GM21723 (cell line): Measurements from ENCODE around the gene ACTRT2.

Experiments
- ATAC-seq: cut with Tn5 transposase; IDR thresholded peaks from one replicate; pipeline ENCODE4 v1.9.1; 2021; ENCODE audit warnings: mild to moderate bottlenecking, moderate library complexity; ENCODE audit not compliant: unreplicated experiment

The ACTRT2 gene

DNA sequence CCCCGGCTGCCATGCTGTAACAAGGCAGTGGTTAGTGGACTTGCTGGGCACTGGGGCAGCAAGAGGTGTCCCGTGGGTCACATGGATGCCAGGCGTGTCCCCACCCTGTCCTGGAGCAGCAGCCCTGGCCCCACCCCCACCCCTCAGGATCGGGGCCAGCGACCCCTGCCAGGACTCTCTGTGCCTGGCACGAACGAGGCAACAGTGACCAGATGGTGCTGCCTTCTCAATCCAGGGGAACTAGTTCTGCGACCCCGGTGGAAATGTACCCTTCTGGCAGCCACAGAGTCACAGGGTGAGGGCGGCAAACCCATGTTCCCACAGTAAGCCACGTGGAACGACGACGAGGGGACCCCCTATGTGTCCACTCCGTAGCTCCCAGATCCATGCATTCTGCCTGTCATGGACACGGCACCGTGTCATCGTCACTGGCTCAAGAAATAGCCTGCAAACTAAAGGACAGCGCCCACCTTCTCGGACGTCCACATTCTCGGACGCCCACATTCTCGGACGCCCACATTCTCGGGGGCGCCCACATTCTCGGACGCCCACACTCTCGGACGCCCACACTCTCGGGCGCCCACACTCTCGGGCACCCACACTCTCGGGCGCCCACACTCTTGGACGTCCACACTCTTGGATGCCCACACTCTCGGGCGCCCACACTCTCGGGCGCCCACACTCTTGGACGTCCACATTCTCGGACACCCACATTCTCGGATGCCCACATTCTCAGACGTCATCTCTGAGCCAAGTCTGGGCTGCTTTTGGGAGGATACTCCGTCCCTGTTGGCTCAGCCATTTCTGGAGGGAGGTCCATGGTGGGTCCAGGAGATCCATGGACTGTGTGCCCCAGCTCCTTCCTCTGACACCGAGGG is 19.6 kb upstream of the ACTRT2 start:
- ATAC-seq, result no peak

DNA sequence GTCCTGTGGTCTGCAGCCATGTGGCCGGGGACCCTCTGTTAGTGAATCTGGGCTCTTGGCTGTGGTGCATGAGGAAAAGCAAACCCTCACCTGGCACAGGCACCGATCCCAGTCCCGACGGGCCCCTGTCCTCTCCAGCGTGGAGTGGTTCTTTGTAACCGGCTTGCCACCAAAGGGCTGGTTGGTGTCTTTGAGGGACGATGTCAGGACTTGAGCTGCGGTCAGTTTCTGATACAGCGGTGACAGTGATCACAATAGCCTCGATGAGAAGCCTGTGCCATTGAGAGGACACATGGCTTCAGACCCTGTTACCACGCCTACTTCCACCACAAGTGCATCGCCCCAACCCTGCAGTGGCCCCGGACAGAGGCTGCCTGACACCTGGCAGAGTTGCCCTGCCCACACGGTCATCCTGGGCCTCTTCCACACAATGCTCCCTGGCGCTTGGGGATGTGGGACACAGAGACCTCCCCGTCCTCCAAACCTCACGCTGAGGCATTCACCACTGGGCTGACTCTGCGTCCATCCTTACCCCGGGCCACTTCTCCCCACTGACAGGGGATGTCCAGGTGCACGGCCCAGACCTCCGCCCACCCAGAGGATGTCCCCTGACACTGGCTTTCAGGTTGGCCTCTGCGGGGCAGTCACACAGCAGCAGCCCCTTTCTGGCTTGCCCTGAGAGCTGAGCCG is 18.8 kb upstream of the ACTRT2 start:
- no peak for ATAC-seq

DNA sequence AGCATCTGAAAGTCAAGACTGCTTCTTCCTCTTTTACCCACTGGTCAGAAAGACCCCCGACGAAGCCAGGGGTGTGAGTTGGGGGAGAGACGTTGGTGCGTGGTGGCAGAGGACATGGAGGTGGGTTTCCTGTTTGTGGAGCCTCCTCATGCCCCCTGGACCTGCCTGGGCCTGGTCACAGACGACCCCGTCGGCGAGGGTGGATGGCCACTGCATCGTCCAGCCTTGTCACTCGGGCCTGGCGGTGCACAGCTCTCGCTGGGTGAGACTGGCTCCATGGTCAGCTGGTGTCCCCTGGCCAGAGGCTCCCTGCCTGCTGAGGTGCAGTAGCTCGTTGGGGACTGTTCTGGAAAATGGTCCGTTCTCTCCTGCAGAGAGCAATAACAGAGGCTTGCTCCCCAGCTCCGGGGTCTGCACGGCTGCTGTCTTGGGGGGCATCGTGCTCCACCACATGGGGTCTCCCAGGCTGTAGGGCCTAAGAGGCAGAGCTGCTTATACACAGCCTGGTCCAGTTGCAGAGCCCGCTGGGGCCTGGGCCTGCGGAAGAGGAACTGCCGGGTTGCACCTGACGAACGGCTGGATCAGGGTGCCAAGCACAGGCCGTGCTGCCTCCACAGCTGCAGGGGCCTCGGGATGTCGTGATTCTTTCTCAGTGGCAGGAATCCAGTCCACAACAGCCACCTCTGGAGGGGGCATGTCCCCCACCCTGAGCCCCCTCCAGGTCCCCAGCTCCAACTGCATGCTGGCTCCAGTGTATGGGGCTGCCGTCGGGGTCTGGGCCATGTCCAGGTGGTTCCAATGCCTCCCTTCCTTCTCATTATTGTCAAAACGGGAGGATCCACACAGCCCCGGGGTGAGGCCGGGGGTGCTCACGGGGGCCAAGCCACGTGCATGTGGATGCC is 18.0 kb upstream of the ACTRT2 start:
- ATAC-seq, result no peak

DNA sequence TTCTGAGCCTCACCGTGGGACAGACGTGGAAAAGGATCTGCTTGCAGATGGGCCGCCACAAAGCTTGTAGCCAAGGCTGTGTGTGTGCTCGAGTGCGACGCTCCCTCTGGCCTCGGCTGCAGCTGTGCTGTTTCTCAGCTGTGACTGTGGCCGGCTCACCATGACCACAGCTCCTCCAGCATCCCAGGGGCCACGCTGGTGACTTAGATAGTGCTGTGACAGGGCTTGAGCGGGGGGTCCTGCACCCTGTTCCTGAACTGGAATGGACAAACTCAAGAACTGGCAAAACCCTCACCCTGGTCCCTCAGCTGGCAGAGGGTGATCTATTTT is 17.4 kb upstream of the ACTRT2 start:
- no peak for ATAC-seq

DNA sequence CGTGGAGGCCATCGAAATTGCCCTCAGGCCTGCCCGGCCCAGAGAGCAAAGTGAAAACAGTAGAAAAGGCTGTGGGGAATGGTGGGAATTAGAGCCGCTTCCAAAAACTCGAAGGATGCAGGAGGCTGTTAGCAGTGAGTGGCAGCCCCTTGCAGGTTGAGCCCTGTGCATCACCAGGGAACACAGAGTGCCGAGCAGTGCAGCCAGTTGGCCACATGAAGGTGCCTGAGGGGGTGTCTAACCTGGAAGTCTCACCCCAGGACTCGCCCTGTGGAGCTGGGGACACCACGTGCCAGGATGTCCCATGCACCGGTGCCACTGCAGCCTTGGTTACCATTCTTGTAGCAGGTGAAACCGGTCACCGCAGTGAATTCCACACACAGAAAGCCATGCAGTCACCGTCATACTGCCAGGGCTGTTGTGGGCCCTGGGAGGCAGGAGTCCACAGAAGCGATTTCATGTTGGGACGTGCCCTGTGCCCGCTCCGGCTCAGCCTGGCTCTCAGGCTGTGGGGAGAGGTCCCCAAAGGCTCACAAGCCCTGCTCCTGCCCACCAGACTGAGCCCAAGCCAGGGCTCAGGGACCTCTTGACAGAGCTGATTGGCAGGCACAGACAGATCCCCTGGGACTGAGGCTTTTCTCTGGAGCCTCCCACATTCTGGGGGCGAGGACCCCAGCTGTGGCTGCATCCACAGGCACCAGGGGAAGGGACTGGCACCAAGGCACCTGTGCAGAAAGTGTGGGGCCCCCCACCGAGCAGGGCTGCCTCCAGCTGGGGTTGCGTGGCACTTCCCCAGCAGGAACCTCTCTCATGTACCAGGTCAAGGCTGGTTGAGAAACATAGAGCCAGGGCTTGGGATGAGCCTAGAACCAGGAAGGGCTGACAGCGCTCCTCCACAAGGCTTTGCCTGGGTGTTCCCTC is 16.7 kb upstream of the ACTRT2 start:
- ATAC-seq, result no peak

- ATAC-seq, result no peak
These were observed 15.5 kb upstream of the ACTRT2 start for GRCh38 chr1:3005771-3006170.

DNA sequence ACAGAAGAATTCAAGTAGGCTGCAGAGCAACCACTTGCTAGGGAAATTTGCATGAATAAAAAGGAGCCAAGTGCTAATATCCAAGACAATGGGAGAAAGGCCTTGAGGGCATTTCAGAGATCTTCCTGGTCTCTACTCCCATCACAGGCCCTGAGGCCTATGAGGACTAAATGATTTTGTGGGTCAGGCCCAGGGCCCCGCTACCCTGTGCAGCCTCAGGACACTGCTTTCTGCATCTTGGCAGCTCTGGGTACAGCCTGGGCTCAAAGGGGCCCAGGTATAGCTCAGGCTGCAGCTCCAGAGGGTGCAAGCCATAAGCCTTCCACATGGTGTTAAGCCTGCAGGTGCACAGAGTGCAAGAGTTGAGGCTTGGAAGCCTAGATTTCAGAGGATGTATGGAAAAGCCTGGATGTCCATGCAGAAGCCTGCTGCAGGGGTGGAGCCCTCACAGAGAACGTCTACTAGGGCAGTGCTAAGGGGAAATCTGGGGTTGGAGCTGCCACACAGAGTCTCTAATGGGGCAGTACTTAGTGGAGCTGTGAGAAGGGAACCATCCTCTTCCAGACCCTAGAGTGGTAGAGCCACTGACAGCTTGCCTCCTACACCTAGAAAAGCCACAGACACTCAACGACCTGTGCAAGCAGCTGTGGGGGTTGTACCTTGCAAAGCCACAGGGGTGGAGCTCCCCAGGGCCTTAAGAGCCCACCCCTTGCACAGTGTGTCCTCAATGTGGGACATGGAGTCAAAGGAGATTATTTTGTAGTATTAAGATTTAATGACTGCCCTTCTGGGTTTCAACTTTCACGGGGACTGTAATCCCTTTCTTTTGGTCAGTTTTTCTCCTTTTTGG is 13.7 kb upstream of the ACTRT2 start:
- ATAC-seq, result no peak

DNA sequence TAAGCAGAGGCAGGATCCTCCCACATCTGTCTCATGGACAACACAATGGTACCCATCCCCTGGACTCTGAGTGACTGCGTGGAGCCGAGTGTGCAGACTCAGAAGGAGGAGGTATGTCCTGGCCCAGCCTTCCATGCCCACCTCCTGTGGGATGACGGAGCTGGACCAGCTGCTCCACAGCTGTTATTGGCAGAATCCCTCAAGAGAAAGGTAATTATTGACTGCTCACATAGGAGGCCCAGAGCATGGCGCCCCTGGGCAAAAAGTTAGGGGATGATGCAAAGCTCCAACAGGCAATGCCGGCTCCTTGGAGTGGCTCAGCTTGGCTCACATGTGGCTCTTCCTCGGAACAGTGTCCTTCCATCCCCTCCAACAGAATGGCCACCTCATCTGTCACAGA is 12.2 kb upstream of the ACTRT2 start:
- ATAC-seq, result no peak

- ATAC-seq, result no peak
These were observed 11.7 kb upstream of the ACTRT2 start for GRCh38 chr1:3009556-3009955.

DNA sequence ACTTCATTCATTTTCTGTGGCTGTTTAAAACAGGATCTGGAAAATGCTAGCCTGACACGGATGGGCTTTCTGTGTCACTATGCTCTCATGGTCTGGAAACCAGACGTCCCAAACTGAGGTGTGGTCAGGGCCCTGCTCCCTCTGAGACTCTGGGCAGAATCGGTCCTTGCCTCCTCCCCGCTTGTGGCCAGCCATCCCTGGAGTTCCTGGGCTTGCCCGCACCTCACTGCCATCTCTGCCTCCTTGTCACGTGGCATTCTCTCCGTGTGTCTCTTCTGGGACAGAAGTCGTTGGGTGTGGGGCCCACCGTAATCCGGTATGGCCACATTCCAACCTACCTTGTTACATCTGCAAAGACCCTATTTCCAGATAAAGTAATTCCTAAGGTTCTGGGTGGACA is 10.1 kb upstream of the ACTRT2 start:
- no peak for ATAC-seq

- ATAC-seq, result no peak
These were observed 9.4 kb upstream of the ACTRT2 start for GRCh38 chr1:3011631-3012455.

DNA sequence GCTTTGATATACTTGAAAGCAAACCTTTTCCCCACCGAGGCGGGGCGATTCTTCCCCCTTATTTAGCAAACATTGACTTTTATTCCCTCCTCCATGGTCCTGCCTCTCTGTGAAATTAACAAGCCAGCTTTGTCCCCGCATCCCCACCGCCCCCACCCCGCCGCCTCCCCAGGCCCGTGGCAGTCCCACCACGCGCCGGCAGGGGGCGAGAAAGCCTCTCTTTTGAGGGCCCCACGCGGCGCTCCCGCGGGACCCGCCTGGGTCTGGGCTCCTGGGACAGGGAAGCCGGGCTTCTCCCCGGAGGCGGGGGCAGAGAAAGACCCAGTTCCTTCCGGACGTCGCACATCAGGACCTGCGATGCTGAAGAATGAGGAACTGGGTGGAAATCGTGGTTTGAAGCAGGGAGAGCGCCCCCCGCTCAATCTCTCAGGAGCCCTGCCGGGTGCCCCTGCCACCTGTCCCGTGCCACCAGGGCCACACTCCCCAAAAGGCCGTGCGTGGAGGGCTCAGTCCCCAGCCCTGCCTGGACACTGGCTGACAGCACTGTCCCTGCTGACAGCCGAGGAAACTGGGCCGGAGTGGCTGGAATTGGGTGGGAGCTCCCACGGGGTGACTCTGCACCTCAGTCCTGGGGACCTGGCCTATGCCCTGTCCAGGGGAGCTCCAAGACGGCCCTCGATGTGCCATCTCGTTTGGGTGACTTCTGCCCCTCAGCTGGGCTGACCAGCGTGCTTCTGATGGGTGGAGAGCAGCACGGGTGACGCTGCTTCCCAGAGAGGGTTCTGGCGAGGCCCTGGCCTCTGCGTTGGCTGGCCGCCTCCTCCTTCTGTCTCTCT is 8.6 kb upstream of the ACTRT2 start:
- ATAC-seq, result no peak

- no peak for ATAC-seq
These were observed 7.8 kb upstream of the ACTRT2 start for GRCh38 chr1:3013371-3014049.

GRCh38 chr1:3014050-3014440 is 7.2 kb upstream of the ACTRT2 start:
- ATAC-seq, result no peak

DNA sequence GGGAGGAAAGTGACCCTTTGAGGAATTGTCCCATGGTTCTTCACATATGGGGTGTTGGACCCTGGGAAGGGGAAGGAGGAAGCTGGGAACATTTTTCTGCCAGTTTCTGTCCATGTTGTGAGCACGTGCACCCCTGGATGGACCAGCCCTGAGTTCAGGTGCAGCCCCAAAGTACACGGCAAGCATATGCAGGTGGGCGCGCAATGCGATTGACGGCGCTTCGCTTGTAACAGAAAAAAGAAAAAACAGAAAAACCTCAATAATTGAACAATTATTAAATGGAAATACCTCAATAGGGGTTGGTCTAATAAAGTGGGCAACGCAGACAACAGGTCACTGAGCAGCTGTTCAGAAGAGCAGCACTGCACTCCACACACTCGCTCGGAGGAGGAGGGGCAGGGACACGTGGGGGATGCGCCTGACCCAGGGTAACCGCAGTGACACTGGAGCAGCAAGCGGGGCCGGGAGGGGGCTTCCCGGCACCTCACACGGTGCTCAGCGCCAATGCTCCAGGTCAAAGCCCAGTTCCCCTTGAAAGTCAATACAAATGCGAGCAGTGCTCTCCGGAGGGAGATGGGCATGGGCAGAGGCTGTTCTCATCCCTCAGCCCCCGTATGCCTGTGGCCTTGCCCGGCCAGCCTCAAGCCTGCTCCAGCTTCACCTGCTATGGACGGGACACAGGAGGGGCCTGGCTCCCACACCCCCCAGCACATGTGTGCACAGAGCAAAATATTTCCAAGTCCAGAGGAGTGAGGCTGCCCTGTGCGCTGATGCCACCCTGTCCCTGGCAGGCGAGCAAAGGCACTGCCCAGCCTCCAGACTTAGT is 6.6 kb upstream of the ACTRT2 start:
- no peak for ATAC-seq

- no peak for ATAC-seq
These were observed 6.0 kb upstream of the ACTRT2 start for GRCh38 chr1:3015269-3015635.
